PC-9 (cell line): Measurements from ENCODE around the gene EXOC7. TPM values are rescaled to one million over a fixed set of nuclear protein-coding genes. Genes with fewer than 3 reads are reported as not detected.

Source experiments
- Bru-seq: library from RNA; stranded (reverse); fragments of 400-500 nt; gene quantifications from one replicate; lab custom pipeline; 2021; lab: Mats Ljungman, UMichigan
- BruChase-seq, 2 experiments: library from RNA; stranded (reverse); fragments of 400-500 nt; gene quantifications; one replicate each; lab custom pipeline; 2021; lab: Mats Ljungman, UMichigan
- BruUV-seq: library from RNA; stranded (reverse); fragments of 400-500 nt; replicated peaks from 2 replicates; lab custom pipeline; 2021; lab: Mats Ljungman, UMichigan
- CTCF ChIA-PET: fragments of 300-600 bp; sonication (Branson Sonifier 250); formaldehyde crosslinking; loops from one replicate; lab custom pipeline; 2022; ENCODE audit warnings: antibody characterized with exemption; lab: Charles Lee
- POLR2A ChIA-PET: fragments of 300-600 bp; sonication (Branson Sonifier 250); formaldehyde crosslinking; loops from one replicate; lab custom pipeline; 2022; ENCODE audit warnings: antibody characterized with exemption; ENCODE audit not compliant: unreplicated experiment; lab: Charles Lee
- DNase-seq, 2 experiments: peaks; one replicate each; pipeline versions ENCODE4 v3.0.0 to v3.0.0-alpha.2; 2015 to 2022; ENCODE audit warnings: mixed read lengths in 1 of 2
- H2AFZ ChIP-seq: fragments of 200-600 bp; sonication (generic); 2 replicates; pipeline ENCODE4 v1.8.1; 2017; ENCODE audit warnings: antibody characterized with exemption
- H3F3A ChIP-seq: fragments of 200-600 bp; sonication (generic); 2 replicates; pipeline ENCODE4 v1.8.1; 2017; ENCODE audit warnings: antibody characterized with exemption, mild to moderate bottlenecking, low read depth; ENCODE audit not compliant: insufficient read depth
- H3K27ac ChIP-seq: fragments of 200-600 bp; sonication (generic); 2 replicates; pipeline ENCODE4 v1.6.1; 2016; ENCODE audit warnings: mixed run types
- H3K27me3 ChIP-seq: fragments of 200-600 bp; sonication (generic); 2 replicates; pipeline ENCODE4 v1.6.1; 2016; ENCODE audit warnings: low read depth, mixed run types; ENCODE audit not compliant: insufficient read depth
- H3K36me3 ChIP-seq: fragments of 200-600 bp; sonication (generic); 2 replicates; pipeline ENCODE4 v1.6.1; 2016; ENCODE audit warnings: low read depth, mixed run types
- H3K4me1 ChIP-seq: fragments of 200-600 bp; sonication (generic); replicated peaks from 2 replicates; pipeline ENCODE4 v1.6.1; 2016; ENCODE audit warnings: mixed run types; ENCODE audit not compliant: insufficient read depth
- H3K4me2 ChIP-seq: fragments of 200-600 bp; sonication (generic); 2 replicates; pipeline ENCODE4 v1.6.1; 2017; ENCODE audit warnings: mixed run types
- H3K4me3 ChIP-seq: fragments of 200-600 bp; sonication (generic); 2 replicates; pipeline ENCODE4 v1.6.1; 2016; ENCODE audit warnings: mixed run types
- H3K79me2 ChIP-seq: fragments of 200-600 bp; sonication (generic); 2 replicates; pipeline ENCODE4 v1.6.1; 2017; ENCODE audit warnings: low read depth, mixed run types
- H3K9me2 ChIP-seq: fragments of 200-600 bp; sonication (generic); 2 replicates; pipeline ENCODE4 v1.8.1; 2017; ENCODE audit warnings: mild to moderate bottlenecking; ENCODE audit not compliant: insufficient read depth
- H3K9me3 ChIP-seq: fragments of 200-600 bp; sonication (generic); 2 replicates; pipeline ENCODE4 v1.8.1; 2016; ENCODE audit warnings: low read depth; ENCODE audit not compliant: insufficient read depth
- H4K20me1 ChIP-seq: fragments of 200-600 bp; sonication (generic); 2 replicates; pipeline ENCODE4 v1.8.1; 2017; ENCODE audit not compliant: insufficient read depth
- EZH2 ChIP-seq: fragments of 200-600 bp; sonication (generic); IDR thresholded peaks from 2 replicates; pipeline ENCODE4 v1.8.0; 2017; ENCODE audit warnings: antibody characterized with exemption, low read depth
- intact Hi-C: fragments of 100-400 bp; cut with micrococcal nuclease; formaldehyde crosslinking; loops from one replicate; pipeline ENCODE4 v1.10.0; 2022; ENCODE audit not compliant: unreplicated experiment
- long read RNA-seq: library from polyadenylated mRNA; stranded (forward); transcript quantifications from one replicate; pipeline ENCODE4 v2.0.0, GENCODE V29; 2022
- total RNA-seq: library from RNA; stranded (reverse); gene quantifications from 2 replicates; pipeline ENCODE4 v1.2.3, GENCODE V29; 2021
- TF ChIP-seq, protein P1 (sequence below): fragments of 200-600 bp; sonication (generic); conservative IDR thresholded peaks from 2 replicates; pipeline ENCODE4 v1.6.1; 2017; ENCODE audit warnings: mixed run types, antibody characterized with exemption, mild to moderate bottlenecking, moderate library complexity

The EXOC7 gene, protein sequence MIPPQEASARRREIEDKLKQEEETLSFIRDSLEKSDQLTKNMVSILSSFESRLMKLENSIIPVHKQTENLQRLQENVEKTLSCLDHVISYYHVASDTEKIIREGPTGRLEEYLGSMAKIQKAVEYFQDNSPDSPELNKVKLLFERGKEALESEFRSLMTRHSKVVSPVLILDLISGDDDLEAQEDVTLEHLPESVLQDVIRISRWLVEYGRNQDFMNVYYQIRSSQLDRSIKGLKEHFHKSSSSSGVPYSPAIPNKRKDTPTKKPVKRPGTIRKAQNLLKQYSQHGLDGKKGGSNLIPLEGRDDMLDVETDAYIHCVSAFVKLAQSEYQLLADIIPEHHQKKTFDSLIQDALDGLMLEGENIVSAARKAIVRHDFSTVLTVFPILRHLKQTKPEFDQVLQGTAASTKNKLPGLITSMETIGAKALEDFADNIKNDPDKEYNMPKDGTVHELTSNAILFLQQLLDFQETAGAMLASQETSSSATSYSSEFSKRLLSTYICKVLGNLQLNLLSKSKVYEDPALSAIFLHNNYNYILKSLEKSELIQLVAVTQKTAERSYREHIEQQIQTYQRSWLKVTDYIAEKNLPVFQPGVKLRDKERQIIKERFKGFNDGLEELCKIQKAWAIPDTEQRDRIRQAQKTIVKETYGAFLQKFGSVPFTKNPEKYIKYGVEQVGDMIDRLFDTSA
- total RNA-seq (118 and 131 TPM in 2 replicates), Bru-seq, nascent RNA (percentile 70 among the genes with signal in this experiment), BruChase-seq, experiment 1, labeled RNA remaining after a 2-hour chase (percentile 76 among the genes with signal in this experiment), BruChase-seq, experiment 2, labeled RNA remaining after a 6-hour chase (percentile 87 among the genes with signal in this experiment)
- long read RNA-seq, full-length matches to known transcripts = 68 of 130 reads
- long read RNA-seq, partial matches to known transcripts = 12 of 130 reads
- long read RNA-seq, other reads (novel, unspliced or antisense) = 50 of 130 reads

DNA sequence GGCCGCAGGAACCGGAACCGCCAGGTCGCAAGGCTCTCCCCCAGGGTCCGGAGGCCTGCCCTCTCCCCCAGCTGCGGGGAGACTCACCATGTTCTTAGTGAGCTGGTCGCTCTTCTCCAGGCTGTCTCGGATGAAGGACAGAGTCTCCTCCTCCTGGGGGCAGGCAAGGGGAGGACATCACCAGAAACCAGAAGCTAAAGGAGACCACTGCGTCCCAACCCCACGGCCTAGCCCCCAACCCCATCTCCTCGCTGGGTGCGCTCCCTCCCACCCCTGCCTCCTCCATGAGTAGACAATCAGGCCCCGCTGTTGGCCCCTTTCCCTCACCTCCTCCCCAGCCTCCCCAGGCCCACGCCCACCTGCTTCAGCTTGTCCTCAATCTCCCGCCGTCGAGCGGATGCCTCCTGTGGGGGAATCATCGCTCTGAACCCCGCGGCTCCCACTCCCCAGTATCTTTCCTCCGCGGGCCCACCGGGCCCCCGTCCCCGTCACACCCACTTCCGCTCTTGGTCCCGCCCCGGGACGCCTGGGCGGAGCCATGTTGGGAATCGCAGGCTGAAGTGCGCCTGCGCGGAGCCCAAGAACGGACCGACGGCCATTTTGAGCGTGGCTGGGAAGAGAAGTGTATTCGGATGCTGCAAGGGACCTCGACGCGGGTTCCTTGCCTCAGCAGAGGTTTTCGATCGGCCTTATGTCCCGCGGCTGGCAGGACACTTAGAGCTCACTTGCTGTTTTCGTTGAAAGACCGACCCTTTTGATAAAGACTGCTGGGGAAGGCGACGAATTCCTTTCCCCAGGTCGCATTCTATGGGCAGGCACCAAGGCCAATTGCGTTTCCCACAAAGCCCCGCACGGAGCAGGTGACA, at the start of gene EXOC7:
TSS of gene EXOC7 (minus strand) at position 514 of the 866 bp plus-strand sequence. CDS start at position 419, 95 bp downstream.
- peak within 1 kb of the TSS; percentile 86 for H3K4me3 ChIP-seq
- no peaks in the 10 kb centered on the region for H3K27me3 ChIP-seq
- CTCF ChIA-PET = interaction anchor here (0.6 to 1.2 kb wide), 4 partner anchors 50 to 123 kb away, joined by 3 to 18 read pairs (median 8); no protein-coding TSS in a partner anchor

DNA sequence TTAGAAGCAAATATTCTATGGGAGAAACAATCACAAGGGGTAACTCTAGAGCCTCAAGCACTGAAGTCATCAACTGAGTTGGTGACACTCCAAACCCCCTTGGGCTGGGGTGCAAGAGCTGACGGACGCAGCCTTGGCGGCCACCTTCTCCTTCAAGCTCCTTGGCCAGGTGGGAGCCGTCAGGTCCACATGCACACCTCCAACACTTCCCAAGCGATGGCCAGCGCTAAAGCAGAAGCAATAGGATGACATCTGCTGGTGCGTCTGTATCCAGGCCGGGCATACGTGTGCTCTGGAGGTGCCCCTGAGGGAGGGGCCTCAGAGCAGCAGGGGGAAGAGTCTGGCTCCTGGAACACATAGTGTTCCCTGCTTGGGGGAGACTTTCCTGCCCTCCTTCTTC, 49.6 kb upstream of the EXOC7 start:
- ChIA-PET CTCF (no interaction called here), POLR2A (no interaction called here)
- Histone ChIP-seq H2AFZ (no peak overlapping the region), H3K27ac (no peak overlapping the region), H3K9me3 (no peaks in the 10 kb centered on the region), H3K27me3 (no peaks in the 10 kb centered on the region), H3K9me2 (no peaks in the 10 kb centered on the region), H3K79me2 (no peaks in the 10 kb centered on the region), H3F3A (no peaks in the 10 kb centered on the region), H3K36me3 (no peaks in the 10 kb centered on the region), H4K20me1 (no peaks in the 10 kb centered on the region), H3K4me2 (no peak overlapping the region), H3K4me1 (no peaks in the 10 kb centered on the region), H3K4me3 (no peak overlapping the region)
- TF ChIP-seq, protein P1, sequence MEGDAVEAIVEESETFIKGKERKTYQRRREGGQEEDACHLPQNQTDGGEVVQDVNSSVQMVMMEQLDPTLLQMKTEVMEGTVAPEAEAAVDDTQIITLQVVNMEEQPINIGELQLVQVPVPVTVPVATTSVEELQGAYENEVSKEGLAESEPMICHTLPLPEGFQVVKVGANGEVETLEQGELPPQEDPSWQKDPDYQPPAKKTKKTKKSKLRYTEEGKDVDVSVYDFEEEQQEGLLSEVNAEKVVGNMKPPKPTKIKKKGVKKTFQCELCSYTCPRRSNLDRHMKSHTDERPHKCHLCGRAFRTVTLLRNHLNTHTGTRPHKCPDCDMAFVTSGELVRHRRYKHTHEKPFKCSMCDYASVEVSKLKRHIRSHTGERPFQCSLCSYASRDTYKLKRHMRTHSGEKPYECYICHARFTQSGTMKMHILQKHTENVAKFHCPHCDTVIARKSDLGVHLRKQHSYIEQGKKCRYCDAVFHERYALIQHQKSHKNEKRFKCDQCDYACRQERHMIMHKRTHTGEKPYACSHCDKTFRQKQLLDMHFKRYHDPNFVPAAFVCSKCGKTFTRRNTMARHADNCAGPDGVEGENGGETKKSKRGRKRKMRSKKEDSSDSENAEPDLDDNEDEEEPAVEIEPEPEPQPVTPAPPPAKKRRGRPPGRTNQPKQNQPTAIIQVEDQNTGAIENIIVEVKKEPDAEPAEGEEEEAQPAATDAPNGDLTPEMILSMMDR = no peak
- no peak for TF ChIP-seq EZH2
- intact Hi-C loops = no loop called here
- no TSS peak for BruUV-seq
- DNase-seq = no peak

More for the DNA sequence above, at the start of gene EXOC7:
- no peaks in the 10 kb centered on the region for H3K36me3 ChIP-seq
- H3K79me2 ChIP-seq = peaks cover 17% of the 10 kb centered on the region
- DNase-seq = peak; percentile 69 to 92
- no peaks in the 10 kb centered on the region for H3K9me3 ChIP-seq
- POLR2A ChIA-PET = interaction anchor here (0.5 to 1.0 kb wide), 7 partner anchors 13 to 117 kb away, joined by 3 to 20 read pairs (median 5); partner anchors contain the start of gene SRP68
- no peaks in the 10 kb centered on the region for H4K20me1 ChIP-seq
- H3K4me1 ChIP-seq = peaks cover 7% of the 10 kb centered on the region
- H2AFZ ChIP-seq = peak within 1 kb of the TSS; percentile 81
- intact Hi-C loops = loop anchor here (10.0 kb wide), 1 partner anchor 199 kb away; the partner anchor contains the start of gene MRPL38
- BruUV-seq = no TSS peak
- peak within 1 kb of the TSS; percentile 91 for H3K4me2 ChIP-seq
- H3F3A ChIP-seq = peaks cover 6% of the 10 kb centered on the region; the same call in 1 of the 2 replicates
- H3K27ac ChIP-seq = peak within 1 kb of the TSS; percentile 73
- H3K9me2 ChIP-seq = no peaks in the 10 kb centered on the region
- TF ChIP-seq, protein P1 = no peak; the same call in 1 of the 2 replicates
- TF ChIP-seq EZH2 = no peak
